GM12864 (cell line): Measurements from ENCODE around the gene RXFP1.
A peak's percentile ranks its signal among the peaks of the same experiment; 100 is the strongest.

Experiments used
- DNase-seq: peaks from one replicate; pipeline ENCODE4 v3.0.0-alpha.2; 2011; ENCODE audit warnings: low read depth
- H3K4me3 ChIP-seq: 2 replicates; pipeline ENCODE4 v1.5.1; 2011; ENCODE audit warnings: mild to moderate bottlenecking, low read depth, low read length, control low read depth
- TF ChIP-seq, protein P1 (sequence below): IDR thresholded peaks from 2 replicates; pipeline ENCODE4 v1.5.1; 2011; ENCODE audit warnings: low read depth, mild to moderate bottlenecking, moderate library complexity, low read length, control low read depth, inconsistent platforms; ENCODE audit errors: missing control alignments

The RXFP1 gene

DNA sequence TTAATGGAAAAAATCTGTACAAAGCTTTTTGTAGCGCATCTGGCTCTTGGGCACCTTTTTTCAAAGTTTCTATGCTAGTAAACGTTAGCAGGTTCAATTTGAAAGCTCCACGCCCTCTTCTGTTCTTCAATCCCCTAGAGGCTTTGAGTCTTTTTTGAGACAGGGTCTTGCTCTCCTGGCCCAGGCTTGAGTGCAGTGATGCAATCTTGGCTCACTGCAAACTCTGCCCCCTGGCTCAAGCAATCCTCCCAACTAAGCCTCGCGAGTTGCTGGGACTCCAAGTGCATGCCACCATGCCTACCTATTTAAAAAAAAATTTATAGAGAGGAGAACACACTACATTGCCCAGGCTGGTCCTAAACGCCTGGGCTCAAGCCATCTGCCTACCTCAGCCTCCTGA lies 9.2 kb downstream of the RXFP1 start:
- H3K4me3 ChIP-seq = no peak overlapping the region
- TF ChIP-seq, protein P1, sequence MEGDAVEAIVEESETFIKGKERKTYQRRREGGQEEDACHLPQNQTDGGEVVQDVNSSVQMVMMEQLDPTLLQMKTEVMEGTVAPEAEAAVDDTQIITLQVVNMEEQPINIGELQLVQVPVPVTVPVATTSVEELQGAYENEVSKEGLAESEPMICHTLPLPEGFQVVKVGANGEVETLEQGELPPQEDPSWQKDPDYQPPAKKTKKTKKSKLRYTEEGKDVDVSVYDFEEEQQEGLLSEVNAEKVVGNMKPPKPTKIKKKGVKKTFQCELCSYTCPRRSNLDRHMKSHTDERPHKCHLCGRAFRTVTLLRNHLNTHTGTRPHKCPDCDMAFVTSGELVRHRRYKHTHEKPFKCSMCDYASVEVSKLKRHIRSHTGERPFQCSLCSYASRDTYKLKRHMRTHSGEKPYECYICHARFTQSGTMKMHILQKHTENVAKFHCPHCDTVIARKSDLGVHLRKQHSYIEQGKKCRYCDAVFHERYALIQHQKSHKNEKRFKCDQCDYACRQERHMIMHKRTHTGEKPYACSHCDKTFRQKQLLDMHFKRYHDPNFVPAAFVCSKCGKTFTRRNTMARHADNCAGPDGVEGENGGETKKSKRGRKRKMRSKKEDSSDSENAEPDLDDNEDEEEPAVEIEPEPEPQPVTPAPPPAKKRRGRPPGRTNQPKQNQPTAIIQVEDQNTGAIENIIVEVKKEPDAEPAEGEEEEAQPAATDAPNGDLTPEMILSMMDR = no peak
- DNase-seq = no peak

DNA sequence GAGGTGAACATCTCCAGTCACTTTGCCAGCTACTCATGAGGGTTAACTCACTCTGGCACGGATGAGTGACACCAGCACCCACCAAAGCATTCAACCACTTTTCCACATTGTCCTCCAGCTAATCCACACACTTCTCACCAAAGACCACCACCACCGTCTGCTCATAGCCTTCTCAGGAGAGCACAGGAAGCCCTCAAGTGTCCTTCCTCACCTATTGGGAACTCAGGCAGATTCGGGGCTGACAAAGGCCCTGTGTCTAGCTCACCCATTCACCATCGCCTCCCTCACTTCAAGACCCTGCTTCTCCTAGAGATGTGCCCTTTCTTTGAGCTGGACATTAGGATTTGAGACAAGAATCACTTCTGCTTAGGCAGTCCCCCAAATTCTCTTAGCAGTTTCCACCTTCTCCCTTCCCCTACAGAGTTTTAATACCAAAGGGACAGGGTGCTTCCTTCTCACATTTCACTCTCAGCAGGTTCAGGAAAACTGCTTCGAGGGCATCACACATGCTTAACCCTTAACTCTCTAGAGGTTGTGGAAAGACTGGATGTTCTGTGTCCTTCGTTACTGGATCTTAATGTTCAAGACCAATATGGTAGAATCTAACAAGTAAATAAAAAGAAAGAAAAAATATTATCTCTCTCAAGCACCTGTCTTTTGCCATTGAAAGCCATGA lies 11.0 kb downstream of the RXFP1 start:
- TF ChIP-seq, protein P1 = no peak
- DNase-seq = no peak
- no peak overlapping the region for H3K4me3 ChIP-seq

DNA sequence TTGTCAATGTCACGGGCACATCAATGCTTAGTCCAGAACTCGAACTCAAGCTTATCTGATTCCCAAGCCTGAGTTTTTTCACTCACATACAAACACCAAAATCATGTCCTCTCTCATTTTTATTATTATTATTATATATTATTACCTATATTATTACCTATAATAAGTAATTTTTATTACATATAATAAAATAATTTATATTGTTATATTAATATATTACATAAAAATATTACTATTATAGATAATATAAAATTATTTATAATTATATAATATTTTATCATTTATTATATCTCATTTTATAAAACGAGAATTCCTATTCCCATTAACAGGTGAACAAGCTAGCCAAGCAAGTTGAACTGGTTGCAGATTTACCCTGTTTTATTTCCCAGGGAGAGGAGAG lies 13.0 kb downstream of the RXFP1 start:
- TF ChIP-seq, protein P1 = no peak
- no peak overlapping the region for H3K4me3 ChIP-seq
- DNase-seq = no peak

DNA sequence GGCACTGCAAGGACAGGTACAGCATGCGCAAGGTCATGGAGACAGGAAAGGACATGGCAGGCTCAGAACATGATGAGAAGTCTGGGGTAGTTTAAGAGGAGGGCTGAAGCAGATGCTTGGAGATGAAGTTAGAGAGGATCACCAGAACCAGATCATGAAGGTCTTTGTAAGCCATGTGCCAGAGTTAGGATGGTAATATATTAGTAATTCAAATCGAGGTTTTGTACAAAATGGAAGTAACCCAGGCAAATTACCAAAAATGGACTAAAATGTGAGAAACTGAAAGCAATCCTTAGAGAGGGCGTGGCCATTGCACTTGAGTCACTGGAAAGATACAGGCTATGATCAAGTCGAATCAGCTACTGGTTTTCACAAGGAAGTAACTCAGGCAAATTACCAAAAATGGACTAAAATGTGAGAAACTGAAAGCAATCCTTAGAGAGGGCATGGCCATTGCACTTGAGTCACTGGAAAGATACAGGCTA lies 13.5 kb downstream of the RXFP1 start:
- DNase-seq = peak; percentile 5
- no peak overlapping the region for H3K4me3 ChIP-seq
- TF ChIP-seq, protein P1 = no peak

DNA sequence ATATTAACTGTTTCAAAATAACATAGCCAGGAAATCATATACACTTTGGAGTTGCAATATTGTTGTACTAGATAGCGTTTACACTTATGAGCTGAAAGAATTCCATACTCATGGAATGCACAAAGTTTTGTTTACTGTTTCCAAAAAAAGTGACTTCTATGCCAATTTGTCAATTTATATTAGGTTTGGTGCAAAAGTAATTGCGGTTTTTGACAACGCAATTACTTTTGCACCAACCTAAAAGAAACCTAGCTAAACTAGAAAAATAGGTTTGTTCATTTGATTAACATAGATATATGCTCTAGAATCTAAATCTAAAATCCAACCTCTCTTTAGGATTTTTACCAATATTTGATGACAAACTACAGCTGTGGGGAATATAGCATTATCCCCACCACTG lies 15.2 kb downstream of the RXFP1 start:
- no peak overlapping the region for H3K4me3 ChIP-seq
- TF ChIP-seq, protein P1 = no peak
- DNase-seq = no peak

DNA sequence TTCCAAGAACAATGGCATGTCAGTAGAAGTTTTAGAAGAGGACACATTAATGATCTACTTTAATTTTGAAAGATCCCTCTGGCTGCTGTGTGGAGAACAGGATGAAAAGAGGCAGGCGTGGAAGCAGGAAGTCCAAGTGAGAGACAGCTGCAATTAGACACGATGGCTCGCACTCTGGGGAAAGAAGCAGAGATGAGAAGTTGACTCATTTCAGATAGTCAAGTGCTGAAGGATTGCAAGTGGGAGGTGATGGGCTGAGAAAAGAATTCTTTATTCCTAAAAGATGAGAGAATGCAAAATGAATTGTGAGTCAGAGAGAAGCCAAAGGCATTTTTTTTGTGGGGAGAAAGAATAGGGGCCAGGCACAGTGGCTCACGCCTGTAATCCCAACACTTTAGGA lies 16.5 kb downstream of the RXFP1 start:
- DNase-seq = no peak
- TF ChIP-seq, protein P1 = no peak
- H3K4me3 ChIP-seq = no peak overlapping the region

DNA sequence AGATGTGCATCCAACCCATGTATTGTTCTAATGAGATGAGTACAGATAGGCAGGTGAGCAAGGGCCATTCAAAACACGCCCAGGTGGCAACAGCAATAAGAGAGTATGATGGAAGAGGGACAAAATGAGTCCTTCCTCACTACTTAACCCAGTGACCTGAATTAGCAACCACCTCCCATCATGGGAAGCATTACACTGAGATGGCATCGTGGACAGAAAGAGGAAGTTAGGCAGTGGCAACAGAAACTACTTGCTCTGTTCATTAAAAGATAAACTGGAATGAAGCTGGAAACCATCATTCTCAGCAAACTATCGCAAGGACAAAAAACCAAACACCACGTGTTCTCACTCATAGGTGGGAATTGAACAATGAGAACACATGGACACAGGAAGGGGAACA lies 17.2 kb downstream of the RXFP1 start:
- no peak for DNase-seq
- TF ChIP-seq, protein P1 = no peak
- H3K4me3 ChIP-seq = no peak overlapping the region
